ENCODE data around the gene UBE3A. TPM values are rescaled to one million over a fixed set of nuclear protein-coding genes. Genes with fewer than 3 reads are reported as not detected.
"Not testable (repeated sequence)": the region's sequence is repeated elsewhere in the genome, so short reads cannot be mapped to it uniquely, and the experiment has no call there.

UBE3A gene
- polyA plus RNA-seq, 3 donors, result 84.8 to 87.5 (median 87.0) TPM

- no peak for DNase-seq
Measured at GRCh38 chr15:25446076-25446475, 7.3 kb upstream of the UBE3A start.

GRCh38 chr15:25445412-25445811 lies 6.6 kb upstream of the UBE3A start:
- DNase-seq, result no peak

GRCh38 chr15:25441111-25441510 lies 2.3 kb upstream of the UBE3A start:
- no peak for DNase-seq

GRCh38 chr15:25439369-25439836 lies 579 bp upstream of the UBE3A start:
- DNase-seq, result peak; percentile 30

- DNase-seq, result peak; percentile 54
Measured at GRCh38 chr15:25437777-25438600, 835 bp downstream of the UBE3A start.

GRCh38 chr15:25436707-25437106 lies 2.1 kb downstream of the UBE3A start:
- no peak for DNase-seq

- DNase-seq, result no peak
Measured at GRCh38 chr15:25435474-25436243, 3.2 kb downstream of the UBE3A start.

- DNase-seq, result no peak
Measured at GRCh38 chr15:25433118-25433865, 5.5 kb downstream of the UBE3A start.

- no peak for DNase-seq
Measured at GRCh38 chr15:25431836-25432561, 6.8 kb downstream of the UBE3A start.

GRCh38 chr15:25427861-25428260 lies 11.0 kb downstream of the UBE3A start:
- DNase-seq, result no peak

GRCh38 chr15:25426896-25427610 lies 11.8 kb downstream of the UBE3A start:
- DNase-seq, result no peak

- no peak for DNase-seq
Measured at GRCh38 chr15:25424073-25424472, 14.8 kb downstream of the UBE3A start.

- DNase-seq, result no peak
Measured at GRCh38 chr15:25422021-25422420, 16.8 kb downstream of the UBE3A start.

GRCh38 chr15:25418202-25418601 lies 20.6 kb downstream of the UBE3A start:
- no peak for DNase-seq

GRCh38 chr15:25417604-25418003 lies 21.2 kb downstream of the UBE3A start:
- no peak for DNase-seq

GRCh38 chr15:25416693-25417092 lies 22.1 kb downstream of the UBE3A start:
- no peak for DNase-seq

GRCh38 chr15:25415707-25416106 lies 23.1 kb downstream of the UBE3A start:
- DNase-seq, result no peak

GRCh38 chr15:25415217-25415616 lies 23.6 kb downstream of the UBE3A start:
- DNase-seq, result no peak

GRCh38 chr15:25410649-25411048 lies 28.2 kb downstream of the UBE3A start:
- no peak for DNase-seq

- DNase-seq, result not testable (repeated sequence)
Measured at GRCh38 chr15:25409731-25410130, 29.1 kb downstream of the UBE3A start.

GRCh38 chr15:25408929-25409328 lies 29.9 kb downstream of the UBE3A start:
- DNase-seq, result no peak
